NCI-H82 (cell line): ENCODE data around the gene PSME4.

ENCODE experiments used
- DNase-seq: peaks from one replicate; lab custom pipeline; 2025; lab: John Stamatoyannopoulos, UW

The PSME4 gene

GRCh38 chr2:53970724-53971602 lies at the start of gene PSME4:
Gene PSME4 (minus strand): TSS chr2:53970993. CDS start chr2:53970784, 209 bp downstream.
- peak; percentile 96 for DNase-seq

- no peak for DNase-seq
Measured at GRCh38 chr2:54015798-54016699, 45.3 kb upstream of the PSME4 start.

GRCh38 chr2:54013996-54014395 lies 43.2 kb upstream of the PSME4 start:
- DNase-seq = no peak

GRCh38 chr2:54012538-54013141 lies 41.8 kb upstream of the PSME4 start:
- no peak for DNase-seq

- no peak for DNase-seq
Measured at GRCh38 chr2:54009549-54009948, 38.8 kb upstream of the PSME4 start.

- no peak for DNase-seq
Measured at GRCh38 chr2:54008439-54008838, 37.6 kb upstream of the PSME4 start.

GRCh38 chr2:54000524-54000923 lies 29.7 kb upstream of the PSME4 start:
- no peak for DNase-seq

- no peak for DNase-seq
Measured at GRCh38 chr2:54000122-54000521, 29.3 kb upstream of the PSME4 start.

- DNase-seq = no peak
Measured at GRCh38 chr2:53998834-53999233, 28.0 kb upstream of the PSME4 start.

- no peak for DNase-seq
Measured at GRCh38 chr2:53994818-53995808, 24.3 kb upstream of the PSME4 start.

GRCh38 chr2:53991948-53992347 lies 21.2 kb upstream of the PSME4 start:
- no peak for DNase-seq

- no peak for DNase-seq
Measured at GRCh38 chr2:53989210-53989862, 18.5 kb upstream of the PSME4 start.

GRCh38 chr2:53987336-53987921 lies 16.6 kb upstream of the PSME4 start:
- DNase-seq = no peak

- DNase-seq = no peak
Measured at GRCh38 chr2:53985646-53986045, 14.9 kb upstream of the PSME4 start.

- peak; percentile 73 for DNase-seq
Measured at GRCh38 chr2:53969968-53970723, 647 bp downstream of the PSME4 start.

- peak; percentile 43 for DNase-seq
Measured at GRCh38 chr2:53969285-53969967, 1.4 kb downstream of the PSME4 start.

- no peak for DNase-seq
Measured at GRCh38 chr2:53964987-53965687, 5.7 kb downstream of the PSME4 start.

GRCh38 chr2:53964257-53964952 lies 6.4 kb downstream of the PSME4 start:
- no peak for DNase-seq
